A549 (cell line): ENCODE data around the gene B3GAT1. TPM values are rescaled to one million over a fixed set of nuclear protein-coding genes. Genes with fewer than 3 reads are reported as not detected.

Experiments
- ATAC-seq, 2 experiments: fragments of 200-7000 bp in 1 of 2; fragments of >200 bp in 1 of 2; cut with Nextera tagmentation in 1 of 2; cut with Tn5 transposase in 1 of 2; 3 replicates each; pipeline versions ENCODE4 v1.8.0 to v1.9.1; 2018 to 2020; ENCODE audit warnings: mild to moderate bottlenecking in 1 of 2, moderate library complexity in 1 of 2
- CTCF ChIA-PET: fragments of 300-600 bp; sonication (Branson Sonifier 250); formaldehyde crosslinking; extraction: SDS; loops from one replicate; lab custom pipeline; 2021; ENCODE audit warnings: antibody characterized with exemption, inconsistent platforms; lab: Yijun Ruan, JAX
- POLR2A ChIA-PET: fragments of 350-600 bp; formaldehyde crosslinking; extraction: SDS; loops from one replicate; lab custom pipeline; 2021; ENCODE audit warnings: antibody characterized with exemption, inconsistent platforms; lab: Yijun Ruan, JAX
- DNase-seq, 2 experiments: peaks; one replicate each; pipeline versions ENCODE4 v3.0.0 to v3.0.0-alpha.2; 2011 to 2016; ENCODE audit warnings: low read depth in 1 of 2, low spot score in 1 of 2
- FAIRE-seq: peaks from 2 replicates; lab custom pipeline; 2011; peaks lifted over from hg19 to GRCh38; lab: Jason Lieb, UNC
- H3K27ac ChIP-seq, 2 experiments: fragments of >200 bp; sonication (Bioruptor Twin); formaldehyde crosslinking; 3 replicates each; pipeline ENCODE4 v1.5.1; 2016 to 2017
- H3K4me1 ChIP-seq: fragments of >200 bp; sonication (Bioruptor Twin); formaldehyde crosslinking; 3 replicates; pipeline ENCODE4 v1.6.1; 2016
- H3K4me2 ChIP-seq: fragments of >200 bp; sonication (Bioruptor Twin); formaldehyde crosslinking; 3 replicates; pipeline ENCODE4 v1.6.1; 2016
- H3K4me3 ChIP-seq: fragments of >200 bp; sonication (Bioruptor Twin); formaldehyde crosslinking; 3 replicates; pipeline ENCODE4 v1.5.1; 2016
- H3K9me3 ChIP-seq: fragments of >200 bp; sonication (Bioruptor Twin); formaldehyde crosslinking; 3 replicates; pipeline ENCODE4 v1.6.1; 2016
- CBX8 ChIP-seq: fragments of 200-600 bp; sonication (generic); IDR thresholded peaks from 2 replicates; pipeline ENCODE4 v1.6.1; 2016
- CHD4 ChIP-seq: fragments of 200-600 bp; sonication (generic); IDR thresholded peaks from 2 replicates; pipeline ENCODE4 v1.6.1; 2016; ENCODE audit warnings: antibody characterized with exemption, mild to moderate bottlenecking, borderline replicate concordance
- EP300 ChIP-seq, 2 experiments: fragments of >200 bp; sonication (Bioruptor Twin); formaldehyde crosslinking; IDR thresholded peaks; 2 replicates in 1 of 2; 3 replicates in 1 of 2; pipeline ENCODE4 v1.6.1; 2016 to 2017
- ESRRA ChIP-seq: fragments of 150-350 bp; IDR thresholded peaks from 2 replicates; pipeline ENCODE4 v1.6.1; 2014; ENCODE audit warnings: mild to moderate bottlenecking, low read length, borderline replicate concordance
- GATA3 ChIP-seq: IDR thresholded peaks from 2 replicates; pipeline ENCODE4 v1.6.1; 2012; ENCODE audit warnings: borderline replicate concordance
- HEYL ChIP-seq: fragments of 250-450 bp; sonication (Bioruptor Pico); IDR thresholded peaks from 2 replicates; pipeline ENCODE4 v1.8.0; 2021; ENCODE audit warnings: mild to moderate bottlenecking, moderate library complexity
- HOXB13 ChIP-seq: fragments of 250-450 bp; sonication (Bioruptor Pico); IDR thresholded peaks from 2 replicates; pipeline ENCODE4 v1.5.0; 2020; ENCODE audit warnings: low read depth, mild to moderate bottlenecking, moderate library complexity
- JUN ChIP-seq, 2 experiments: fragments of >200 bp; sonication (Bioruptor Twin); formaldehyde crosslinking; IDR thresholded peaks; 2 replicates in 1 of 2; 3 replicates in 1 of 2; pipeline ENCODE4 v1.6.1; 2016 to 2017
- KDM1A ChIP-seq: fragments of 200-600 bp; sonication (generic); IDR thresholded peaks from 2 replicates; pipeline ENCODE4 v1.6.1; 2016; ENCODE audit warnings: low read depth, mild to moderate bottlenecking
- PBX3 ChIP-seq: IDR thresholded peaks from 2 replicates; pipeline ENCODE4 v1.6.1; 2012
- PHF8 ChIP-seq: fragments of 200-600 bp; sonication (generic); IDR thresholded peaks from 2 replicates; pipeline ENCODE4 v1.6.1; 2016; ENCODE audit warnings: low read depth, mild to moderate bottlenecking, antibody characterized with exemption, moderate library complexity, borderline replicate concordance
- RARB ChIP-seq: fragments of 250-450 bp; sonication (Bioruptor Pico); IDR thresholded peaks from 2 replicates; pipeline ENCODE4 v1.8.0; 2021; ENCODE audit warnings: mild to moderate bottlenecking, moderate library complexity
- RFX5 ChIP-seq: fragments of 450-650 bp; IDR thresholded peaks from 2 replicates; pipeline ENCODE4 v1.7.1; 2014; ENCODE audit warnings: antibody characterized with exemption, mild to moderate bottlenecking, moderate library complexity
- SREBF2 ChIP-seq: fragments of 450-650 bp; IDR thresholded peaks from 2 replicates; pipeline ENCODE4 v1.6.1; 2014; ENCODE audit warnings: mild to moderate bottlenecking, moderate library complexity
- TP53 ChIP-seq: fragments of 250-450 bp; sonication (Bioruptor Pico); IDR thresholded peaks from 2 replicates; pipeline ENCODE4 v1.5.0; 2021; ENCODE audit warnings: mild to moderate bottlenecking, moderate library complexity
- ZFP36 ChIP-seq: fragments of 450-650 bp; IDR thresholded peaks from 2 replicates; pipeline ENCODE4 v1.6.1; 2014; ENCODE audit warnings: borderline replicate concordance; ENCODE audit not compliant: partially characterized antibody
- WGBS: methylation state at CpG from one replicate; pipeline ENCODE4 v1.1.6; 2017; ENCODE audit errors: missing lambda C conversion rate; 5-methylcytosine and 5-hydroxymethylcytosine counted together
- polyA plus RNA-seq, 4 experiments: library from polyadenylated mRNA; depleted of rRNA in 3 of 4; stranded (reverse); fragments of >200 nt; fragmentation: RNase III in 1 of 4; extraction: RNeasy Plus Mini Kit Qiagen cat#74134 plus additional on column Dnase treatment in 1 of 4; gene quantifications; 2 replicates in 3 of 4; 3 replicates in 1 of 4; pipeline ENCODE4 v1.2.3, GENCODE V29; 2011 to 2017
- TF ChIP-seq, protein P1 (sequence below): fragments of 250-450 bp; sonication (Bioruptor Pico); IDR thresholded peaks from 2 replicates; pipeline ENCODE4 v1.5.0; 2021; ENCODE audit warnings: mild to moderate bottlenecking, moderate library complexity, borderline replicate concordance

Gene B3GAT1
- polyA plus RNA-seq, 2 of the 4 experiments (the other 2 are of a cell fraction), result not detected

GRCh38 chr11:134414766-134415765 lies 3.0 kb upstream of the B3GAT1 start:
- POLR2A ChIA-PET, result no interaction called here
- WGBS, result 23% methylated on average over 14 of the region's 17 CpGs
- H3K9me3 ChIP-seq, result no peaks in the 10 kb centered on the region
- CTCF ChIA-PET, result no interaction called here
- H3K4me3 ChIP-seq, result no peak overlapping the region
- FAIRE-seq (no peak), DNase-seq (no peak), ATAC-seq (no peak; a peak in 1 of 6 replicates)
- H3K4me1 ChIP-seq, result no peaks in the 10 kb centered on the region
- TF ChIP-seq RFX5 (no peak), JUN (IDR thresholded peaks at IDR 0.05) (no peak), CHD4 (no peak), RARB (CRISPR knock-in tag) (no peak), ESRRA (no peak), GATA3 (no peak), EP300 (IDR thresholded peaks at IDR 0.05) (no peak), CBX8 (no peak), HEYL (no peak), ZFP36 (no peak), TP53 (no peak), HOXB13 (CRISPR knock-in tag) (no peak)
- TF ChIP-seq, protein P1, sequence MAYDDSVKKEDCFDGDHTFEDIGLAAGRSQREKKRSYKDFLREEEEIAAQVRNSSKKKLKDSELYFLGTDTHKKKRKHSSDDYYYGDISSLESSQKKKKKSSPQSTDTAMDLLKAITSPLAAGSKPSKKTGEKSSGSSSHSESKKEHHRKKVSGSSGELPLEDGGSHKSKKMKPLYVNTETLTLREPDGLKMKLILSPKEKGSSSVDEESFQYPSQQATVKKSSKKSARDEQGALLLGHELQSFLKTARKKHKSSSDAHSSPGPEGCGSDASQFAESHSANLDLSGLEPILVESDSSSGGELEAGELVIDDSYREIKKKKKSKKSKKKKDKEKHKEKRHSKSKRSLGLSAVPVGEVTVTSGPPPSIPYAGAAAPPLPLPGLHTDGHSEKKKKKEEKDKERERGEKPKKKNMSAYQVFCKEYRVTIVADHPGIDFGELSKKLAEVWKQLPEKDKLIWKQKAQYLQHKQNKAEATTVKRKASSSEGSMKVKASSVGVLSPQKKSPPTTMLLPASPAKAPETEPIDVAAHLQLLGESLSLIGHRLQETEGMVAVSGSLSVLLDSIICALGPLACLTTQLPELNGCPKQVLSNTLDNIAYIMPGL, result no peak
- H3K27ac ChIP-seq, result no peak overlapping the region
- no peak overlapping the region for H3K4me2 ChIP-seq

GRCh38 chr11:134413826-134414731 lies 2.0 kb upstream of the B3GAT1 start:
- no peaks in the 10 kb centered on the region for H3K9me3 ChIP-seq
- TF ChIP-seq KDM1A (no peak), SREBF2 (no peak)
- TF ChIP-seq, all 56 proteins: peak for 0
- H3K27ac ChIP-seq, result no peak overlapping the region
- DNase-seq (no peak), FAIRE-seq (no peak), ATAC-seq (no peak)
- no peaks in the 10 kb centered on the region for H3K4me1 ChIP-seq
- WGBS, result 26% methylated on average over 17 of the region's 18 CpGs
- H3K4me2 ChIP-seq, result no peak overlapping the region
- no peak overlapping the region for H3K4me3 ChIP-seq
- ChIA-PET CTCF (no interaction called here), POLR2A (no interaction called here)

GRCh38 chr11:134413043-134413825 lies 1.2 kb upstream of the B3GAT1 start:
- ChIA-PET POLR2A (no interaction called here), CTCF (no interaction called here)
- FAIRE-seq, result no peak
- TF ChIP-seq PHF8 (no peak), PBX3 (no peak)
- Histone ChIP-seq H3K4me2 (peak overlapping the region; percentile 63; the same call in 2 of the 3 replicates), H3K4me1 (no peaks in the 10 kb centered on the region), H3K27ac (no peak overlapping the region), H3K4me3 (no peak overlapping the region), H3K9me3 (no peaks in the 10 kb centered on the region)
- WGBS, result 37% methylated on average over 11 of the region's 22 CpGs
- DNase-seq, result no peak
- ATAC-seq, result peak in 1 of 2 experiments; percentile 13; a peak in 1 of 6 replicates
